GM11168 (cell line): ENCODE data around the gene MRPL20.
"Not testable (repeated sequence)": the region's sequence is repeated elsewhere in the genome, so short reads cannot be mapped to it uniquely, and the experiment has no call there.

Experiments used
- in situ Hi-C: fragments of 300-500 bp; cut with MboI; formaldehyde crosslinking; loops from one replicate; pipeline ENCODE4 v1.12.0; 2022; ENCODE audit warnings: low sequenced_read_pairs; ENCODE audit not compliant: unreplicated experiment

Gene MRPL20

GRCh38 chr1:1427106-1427819, 20.2 kb upstream of the MRPL20 start:
- in situ Hi-C loops: no loop called here

- in situ Hi-C loops: no loop called here
Observed at GRCh38 chr1:1426496-1427105, 19.5 kb upstream of the MRPL20 start.

GRCh38 chr1:1425753-1426495, 18.8 kb upstream of the MRPL20 start:
- in situ Hi-C loops: no loop called here

DNA sequence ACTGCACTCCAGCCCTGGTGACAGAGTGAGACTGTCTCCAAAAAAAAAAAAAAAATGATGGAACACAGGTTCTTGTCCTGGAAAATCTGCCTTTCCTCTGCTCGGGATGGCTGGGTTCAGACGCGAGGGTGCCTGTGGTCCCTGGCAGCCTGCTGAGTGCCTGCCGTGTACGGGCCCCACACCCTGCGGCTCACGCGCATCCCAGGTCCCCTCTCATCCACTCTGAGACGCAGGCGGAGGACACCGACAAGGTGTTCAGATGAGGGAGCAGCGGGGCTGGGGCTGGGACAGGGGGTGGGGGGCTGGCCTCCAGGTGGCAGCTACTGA, 18.3 kb upstream of the MRPL20 start:
- in situ Hi-C loops: no loop called here

DNA sequence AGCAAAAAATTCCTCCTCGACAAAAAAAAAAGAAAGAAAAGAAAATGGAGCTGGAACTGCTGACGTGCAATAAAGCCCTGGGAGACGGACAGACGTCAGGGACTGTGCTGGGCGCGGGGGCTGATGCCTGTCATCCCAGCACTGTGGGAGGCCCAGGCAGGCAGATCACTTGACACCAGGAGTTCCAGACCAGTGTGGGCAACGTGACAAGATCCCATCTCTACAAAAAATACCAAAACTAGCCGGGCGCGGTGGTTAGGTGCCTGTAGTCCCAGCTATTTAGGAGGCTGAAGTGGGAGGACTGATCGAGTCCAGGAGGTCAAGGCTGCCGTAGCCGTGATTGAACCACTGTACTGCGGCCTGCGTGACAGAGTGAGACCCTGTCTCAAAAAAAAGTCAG, 17.6 kb upstream of the MRPL20 start:
- in situ Hi-C loops: no loop called here

DNA sequence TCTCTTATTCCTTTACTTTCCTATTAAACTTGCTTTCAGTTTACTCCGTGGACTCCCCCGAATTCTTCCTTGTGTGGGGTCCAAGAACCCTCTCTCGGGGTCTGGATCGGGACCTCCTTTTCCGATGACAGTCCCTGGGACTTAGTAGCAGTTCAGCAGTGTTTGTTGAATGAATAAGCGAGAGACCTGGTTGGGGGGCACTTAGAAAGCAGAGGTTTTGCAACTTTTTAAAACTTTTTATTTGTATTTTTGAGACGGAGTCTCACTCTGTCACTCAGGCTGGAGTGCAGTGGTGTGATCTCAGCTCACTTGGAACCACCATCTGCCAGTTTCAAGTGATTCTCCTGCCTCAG, 16.1 kb upstream of the MRPL20 start:
- in situ Hi-C loops: no loop called here

- in situ Hi-C loops: no loop called here
Observed at GRCh38 chr1:1422465-1423244, 15.6 kb upstream of the MRPL20 start.

DNA sequence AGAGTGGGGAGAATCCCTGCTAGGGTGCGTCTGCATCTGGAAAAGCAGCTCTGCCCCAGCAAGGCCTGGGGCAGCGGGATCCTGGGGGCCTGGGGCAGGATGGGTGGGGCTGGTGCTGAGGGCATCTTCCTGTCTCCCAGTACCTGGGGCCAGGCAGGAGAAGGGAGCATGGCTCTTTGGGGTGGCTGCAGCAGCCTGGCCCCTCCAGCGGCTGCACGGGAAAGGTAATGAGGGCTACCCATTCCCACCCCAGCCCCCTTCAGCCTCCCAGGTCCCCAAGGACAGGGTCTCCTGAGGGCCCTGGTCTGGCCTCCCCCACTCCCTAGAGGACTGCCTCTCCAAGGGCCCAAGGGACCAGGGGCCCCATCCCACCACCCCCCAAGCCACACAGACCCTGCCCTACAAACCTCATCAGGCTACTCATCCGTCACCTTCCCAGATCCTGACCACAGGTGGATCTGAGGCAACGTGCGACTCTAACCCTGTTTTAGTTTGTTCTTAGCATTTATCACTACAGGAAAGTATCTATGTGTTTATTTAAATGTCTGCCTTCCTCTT, 14.9 kb upstream of the MRPL20 start:
- in situ Hi-C loops: no loop called here

DNA sequence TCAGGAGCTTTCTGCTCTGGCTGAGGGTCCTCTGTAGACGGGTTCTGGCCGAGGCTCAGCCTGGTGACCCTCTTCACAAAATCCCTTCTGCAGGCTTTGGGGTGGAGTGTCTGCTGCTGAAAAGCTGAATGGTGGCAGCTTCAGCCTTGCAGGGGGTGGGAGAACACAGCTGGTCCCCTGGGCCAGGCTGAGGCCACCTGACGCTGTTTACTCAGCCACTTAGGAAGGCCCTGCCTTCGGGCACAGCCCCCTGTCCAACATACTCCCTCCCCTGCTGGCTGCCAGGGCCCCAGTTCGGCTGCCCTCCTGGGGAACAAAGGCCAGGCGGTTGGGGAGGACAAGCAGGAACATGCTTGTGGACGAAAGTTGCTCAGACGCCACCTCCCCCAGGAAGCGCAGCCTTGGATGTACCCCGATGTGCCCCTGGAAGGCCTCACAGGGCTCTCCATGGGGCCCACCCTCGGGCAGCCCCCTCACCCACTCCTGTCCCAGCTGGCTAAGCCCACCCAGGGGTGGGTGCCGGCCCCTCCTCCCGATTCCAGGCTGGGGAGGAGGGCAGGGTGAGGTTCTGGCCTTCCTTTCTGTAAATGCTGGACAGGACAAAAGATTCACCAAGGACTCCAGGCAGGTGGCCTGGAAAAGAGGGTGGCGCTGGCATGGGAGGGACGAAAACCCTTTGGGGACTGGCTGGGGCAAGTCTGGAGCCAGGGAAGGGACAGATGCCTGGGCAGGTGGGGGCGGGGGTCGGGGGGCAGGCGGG, 14.2 kb upstream of the MRPL20 start, which contains the start of gene ANKRD65:
Gene ANKRD65 (minus strand): TSS at position 130 of the 760 bp plus-strand sequence. CDS start 271 bp downstream, outside the sequence.
- in situ Hi-C loops: no loop called here

GRCh38 chr1:1420654-1421141, 13.6 kb upstream of the MRPL20 start:
- in situ Hi-C loops: no loop called here

- in situ Hi-C loops: no loop called here
Observed at GRCh38 chr1:1419813-1420653, 12.9 kb upstream of the MRPL20 start.

DNA sequence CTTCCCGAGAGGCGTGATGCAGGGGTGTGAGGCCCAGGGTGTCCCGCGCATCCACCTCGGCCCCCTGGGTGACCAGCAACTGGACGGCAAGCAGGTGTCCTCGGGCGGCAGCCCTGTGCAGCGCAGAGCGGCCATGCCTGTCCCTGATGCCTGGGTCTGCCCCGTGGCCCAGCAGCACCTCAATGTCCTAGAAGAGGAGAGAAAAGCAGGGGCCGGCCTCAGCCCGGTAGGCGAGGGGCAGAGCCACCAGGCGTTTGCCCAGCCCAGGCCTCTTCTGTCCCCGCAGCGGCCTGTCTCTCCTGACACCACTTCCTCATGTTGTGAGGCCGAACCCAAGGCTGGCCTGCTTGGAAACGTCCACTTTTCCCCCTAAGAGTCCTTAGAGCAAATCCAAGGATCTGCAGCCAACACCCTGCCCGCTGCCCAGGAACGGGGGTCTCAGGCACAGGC, 12.3 kb upstream of the MRPL20 start:
- in situ Hi-C loops: no loop called here

DNA sequence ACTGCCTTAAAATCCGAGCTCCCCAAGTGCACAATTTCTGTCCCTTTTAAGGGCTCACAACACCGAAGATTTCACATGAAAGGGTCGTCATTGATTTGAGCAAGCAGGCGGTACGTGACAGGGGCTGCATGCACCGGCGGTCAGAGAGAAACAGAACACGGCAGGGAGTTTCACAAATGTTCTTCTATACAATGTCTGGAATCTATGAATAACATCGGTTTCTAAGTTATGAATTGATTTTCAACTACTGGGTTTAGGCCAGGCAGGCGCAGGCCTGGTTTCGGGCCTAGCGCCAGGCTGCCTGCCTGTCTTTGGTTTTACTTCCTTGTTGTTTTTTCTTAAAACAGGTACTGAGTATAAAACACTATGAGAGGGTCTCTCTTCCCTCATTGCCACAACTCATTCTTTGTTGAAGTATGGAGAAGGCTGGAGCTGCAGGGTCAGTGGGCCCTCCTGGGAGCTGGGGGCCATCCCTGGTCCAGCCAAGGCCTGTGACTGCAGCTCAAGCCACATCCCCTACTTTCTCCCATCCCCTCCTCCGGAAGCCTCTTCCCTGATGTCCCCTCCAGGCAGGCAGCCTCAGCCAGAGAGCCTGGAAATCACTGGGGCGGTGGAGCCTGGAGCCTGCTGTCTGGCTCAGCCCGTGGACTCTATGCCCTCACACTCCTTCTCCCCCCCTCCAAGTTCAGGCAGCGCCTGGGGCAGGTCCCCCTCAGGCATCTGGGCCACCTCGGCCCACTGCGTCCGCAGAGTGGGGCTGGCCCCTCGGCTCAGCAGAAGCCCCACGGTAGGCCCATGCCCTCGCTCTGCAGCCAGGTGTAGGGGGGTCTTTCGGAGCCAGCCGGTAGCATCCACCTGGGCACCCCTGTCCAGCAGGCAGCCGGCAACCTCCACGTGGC, 11.6 kb upstream of the MRPL20 start:
- in situ Hi-C loops: no loop called here

GRCh38 chr1:1417825-1418463, 10.9 kb upstream of the MRPL20 start:
- in situ Hi-C loops: not testable (repeated sequence)

DNA sequence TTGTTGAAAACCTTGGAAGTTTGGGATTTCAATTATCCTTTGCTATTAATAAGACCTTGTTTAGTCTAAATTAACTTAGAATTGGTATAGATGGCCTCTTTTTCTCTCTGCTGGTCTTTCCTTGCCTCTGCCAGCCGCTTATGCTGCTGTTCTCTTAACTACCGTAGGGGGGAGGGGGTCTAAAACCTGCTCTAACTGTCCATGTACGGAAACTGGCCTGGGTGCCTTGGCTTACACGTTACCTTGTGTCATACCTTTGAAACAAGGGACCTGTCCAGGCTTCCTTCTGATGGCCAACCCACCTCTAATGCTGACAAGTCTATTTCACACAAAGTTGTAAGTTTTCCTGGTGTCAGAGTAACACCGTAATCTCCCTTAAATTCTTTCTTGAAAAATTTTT, 10.3 kb upstream of the MRPL20 start:
- in situ Hi-C loops: not testable (repeated sequence)

DNA sequence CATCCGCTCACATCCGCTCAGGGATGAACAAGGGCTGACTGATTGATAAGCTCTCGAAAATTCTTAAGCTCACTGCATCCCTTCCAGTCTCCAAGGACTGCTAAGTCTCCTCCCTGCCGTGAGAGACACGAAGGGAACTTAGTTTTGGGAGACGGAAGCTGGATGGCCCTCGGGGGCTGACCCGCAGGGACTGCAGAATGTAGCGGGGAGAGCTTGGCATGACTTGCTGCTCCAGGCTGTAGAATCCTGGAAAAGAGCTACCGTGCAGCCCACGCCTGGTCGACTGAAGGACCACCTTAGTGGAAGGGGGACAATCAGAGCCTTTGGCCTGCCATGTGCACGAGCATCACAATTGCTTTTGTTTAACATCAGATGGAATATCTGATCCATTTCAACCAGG, 8.7 kb upstream of the MRPL20 start:
- in situ Hi-C loops: no loop called here

- in situ Hi-C loops: not testable (repeated sequence)
Observed at GRCh38 chr1:1412311-1412902, 5.3 kb upstream of the MRPL20 start.
